NCI-H146 treated with DMSO at 0.1 percent for 48 hours (cell line): Measurements from ENCODE around the gene GPBP1L1.
"Not testable (repeated sequence)": the region's sequence is repeated elsewhere in the genome, so short reads cannot be mapped to it uniquely, and the experiment has no call there.

ENCODE experiments used
- DNase-seq: peaks from one replicate; lab custom pipeline; 2025; ENCODE audit not compliant: unreplicated experiment; lab: John Stamatoyannopoulos, UW

Gene GPBP1L1

GRCh38 chr1:45686288-45687013 is at the start of gene GPBP1L1:
GPBP1L1 (minus strand) TSS chr1:45686533; CDS start chr1:45659087, 27,446 bp downstream.
- DNase-seq = peak; percentile 64

- DNase-seq = no peak
These were observed 44.5 kb upstream of the GPBP1L1 start for GRCh38 chr1:45730780-45731319.

- DNase-seq = no peak
These were observed 43.9 kb upstream of the GPBP1L1 start for GRCh38 chr1:45730075-45730779.

GRCh38 chr1:45726007-45726406 is 39.7 kb upstream of the GPBP1L1 start:
- DNase-seq = not testable (repeated sequence)

- DNase-seq = no peak
These were observed 37.1 kb upstream of the GPBP1L1 start for GRCh38 chr1:45723248-45723930.

GRCh38 chr1:45722809-45723208 is 36.5 kb upstream of the GPBP1L1 start:
- no peak for DNase-seq

GRCh38 chr1:45721207-45721606 is 34.9 kb upstream of the GPBP1L1 start:
- no peak for DNase-seq

- no peak for DNase-seq
These were observed 32.0 kb upstream of the GPBP1L1 start for GRCh38 chr1:45718289-45718688.

GRCh38 chr1:45717386-45717785 is 31.1 kb upstream of the GPBP1L1 start:
- DNase-seq = not testable (repeated sequence)

- DNase-seq = no peak
These were observed 30.4 kb upstream of the GPBP1L1 start for GRCh38 chr1:45716700-45717099.

GRCh38 chr1:45713711-45714110 is 27.4 kb upstream of the GPBP1L1 start:
- no peak for DNase-seq

GRCh38 chr1:45704637-45705036 is 18.3 kb upstream of the GPBP1L1 start:
- no peak for DNase-seq

- DNase-seq = no peak
These were observed 8.5 kb upstream of the GPBP1L1 start for GRCh38 chr1:45694823-45695222.

GRCh38 chr1:45693811-45694210 is 7.5 kb upstream of the GPBP1L1 start:
- DNase-seq = not testable (repeated sequence)

GRCh38 chr1:45687754-45688740 is 1.7 kb upstream of the GPBP1L1 start, which contains the start of gene TMEM69:
TMEM69 (plus strand) TSS chr1:45688181; CDS start chr1:45691069, 2,888 bp downstream.
- DNase-seq = peak; percentile 61

- DNase-seq = peak; percentile 90
These were observed 851 bp upstream of the GPBP1L1 start for GRCh38 chr1:45687014-45687753.

GRCh38 chr1:45686015-45686287 is 382 bp downstream of the GPBP1L1 start:
- DNase-seq = no peak

- no peak for DNase-seq
These were observed 872 bp downstream of the GPBP1L1 start for GRCh38 chr1:45685308-45686014.

GRCh38 chr1:45684402-45684801 is 1.9 kb downstream of the GPBP1L1 start:
- DNase-seq = no peak
